NCI-H128 (cell line): ENCODE measurements around the gene KCNAB1.
"Not testable (repeated sequence)": the region's sequence is repeated elsewhere in the genome, so short reads cannot be mapped to it uniquely, and the experiment has no call there.

Experiments
- DNase-seq: peaks from one replicate; lab custom pipeline; 2025; ENCODE audit not compliant: unreplicated experiment; lab: John Stamatoyannopoulos, UW

The KCNAB1 gene

GRCh38 chr3:156558389-156558788 is 438.0 kb downstream of the KCNAB1 start:
- no peak for DNase-seq

GRCh38 chr3:156559321-156559720 is 438.9 kb downstream of the KCNAB1 start:
- DNase-seq: no peak

- DNase-seq: no peak
These were observed 441.2 kb downstream of the KCNAB1 start for GRCh38 chr3:156561533-156561932.

DNA sequence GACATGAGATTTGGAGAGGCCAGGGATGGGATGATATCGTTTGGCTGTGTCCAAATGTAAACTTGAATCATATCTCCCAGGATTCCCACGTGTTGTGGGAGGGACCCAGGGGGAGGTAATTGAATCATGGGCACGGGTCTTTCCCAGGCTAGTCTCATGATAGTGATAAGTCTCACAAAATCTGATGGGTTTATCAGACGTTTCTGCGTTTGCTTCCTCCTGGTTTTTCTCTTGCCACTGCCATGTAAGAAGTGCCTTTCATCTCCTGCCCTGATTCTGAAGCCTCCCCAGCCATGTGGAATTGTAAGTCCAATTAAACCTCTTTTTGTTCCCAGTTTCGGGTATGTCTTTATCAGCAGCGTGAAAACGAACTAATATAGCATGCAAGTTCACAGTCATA is 442.1 kb downstream of the KCNAB1 start:
- not testable (repeated sequence) for DNase-seq

DNA sequence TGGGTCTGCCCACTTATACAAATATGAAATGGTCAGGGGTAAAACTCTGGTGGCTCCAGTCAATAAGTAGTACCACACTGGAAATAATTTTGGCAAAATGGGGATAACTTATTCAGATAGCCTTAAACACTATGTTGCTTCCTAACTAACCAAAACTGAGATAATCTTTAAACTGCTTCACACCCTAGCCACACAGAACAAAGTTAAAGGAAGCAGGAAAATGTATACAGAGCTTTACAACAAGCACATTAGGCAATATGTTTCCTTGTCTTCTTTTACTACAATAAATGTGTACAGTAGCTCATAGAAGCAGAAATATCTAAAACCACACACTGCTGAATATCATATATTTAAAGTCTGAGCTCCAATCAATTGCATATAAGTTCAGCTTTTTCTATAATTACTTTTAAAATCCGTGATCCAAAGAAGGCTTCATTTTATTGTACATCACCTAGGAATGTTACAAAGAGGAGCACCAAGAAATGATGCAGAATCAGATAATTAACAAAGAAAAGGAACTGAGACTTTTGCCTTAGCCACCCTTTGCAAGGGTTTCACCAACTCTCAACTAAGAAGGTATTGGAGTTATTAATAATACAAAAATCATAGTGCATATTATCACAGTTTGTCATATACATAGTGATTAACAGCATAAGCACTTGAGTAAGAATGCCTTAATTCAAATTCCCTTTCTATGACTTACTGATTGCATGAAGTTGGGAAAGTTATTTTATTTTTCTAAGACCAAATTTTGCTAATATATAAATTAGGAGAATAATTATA is 443.7 kb downstream of the KCNAB1 start:
- DNase-seq: no peak

- not testable (repeated sequence) for DNase-seq
These were observed 448.6 kb downstream of the KCNAB1 start for GRCh38 chr3:156569016-156569415.

- DNase-seq: not testable (repeated sequence)
These were observed 449.5 kb downstream of the KCNAB1 start for GRCh38 chr3:156569881-156570280.

- no peak for DNase-seq
These were observed 455.3 kb downstream of the KCNAB1 start for GRCh38 chr3:156575641-156576040.

- no peak for DNase-seq
These were observed 455.7 kb downstream of the KCNAB1 start for GRCh38 chr3:156576051-156576450.

GRCh38 chr3:156576651-156577348 is 456.4 kb downstream of the KCNAB1 start:
- DNase-seq: no peak

DNA sequence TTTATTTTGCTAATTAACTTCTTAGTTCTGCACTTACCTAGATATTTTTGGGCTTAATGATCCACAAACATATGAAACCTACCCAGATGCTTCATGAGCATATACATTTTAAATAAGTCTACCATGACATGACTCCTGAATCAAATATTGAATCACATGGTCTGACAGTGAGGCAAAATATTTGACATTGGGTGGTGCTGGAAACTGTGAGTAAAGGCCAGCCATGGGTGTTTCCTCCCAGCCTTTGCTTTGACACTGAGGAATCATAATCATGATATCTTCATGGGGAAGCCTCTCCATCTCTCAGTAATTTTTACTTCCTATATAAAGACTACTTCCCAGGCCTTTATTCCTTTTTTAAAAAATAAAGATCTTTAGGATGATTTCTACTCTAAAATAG is 457.4 kb downstream of the KCNAB1 start:
- no peak for DNase-seq

- no peak for DNase-seq
These were observed 459.1 kb downstream of the KCNAB1 start for GRCh38 chr3:156579427-156579851.

DNA sequence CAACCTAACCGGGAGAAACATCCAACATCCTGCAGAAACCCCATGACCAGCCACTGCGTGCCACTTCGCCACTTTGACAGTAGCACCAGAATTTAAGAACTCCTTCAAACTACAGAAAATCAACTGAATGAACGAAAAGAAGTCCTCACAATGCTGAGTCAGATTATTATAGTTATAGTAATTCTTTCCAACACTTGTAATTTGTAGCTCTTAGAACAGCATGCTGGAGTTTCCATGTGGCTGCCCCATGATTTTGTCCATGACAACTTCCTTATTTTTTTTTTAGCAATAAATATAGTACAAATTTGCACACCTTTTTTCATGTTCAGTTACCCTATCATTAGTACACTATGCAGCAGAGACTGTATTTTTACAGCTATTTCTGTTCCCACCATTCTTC is 460.7 kb downstream of the KCNAB1 start:
- no peak for DNase-seq

DNA sequence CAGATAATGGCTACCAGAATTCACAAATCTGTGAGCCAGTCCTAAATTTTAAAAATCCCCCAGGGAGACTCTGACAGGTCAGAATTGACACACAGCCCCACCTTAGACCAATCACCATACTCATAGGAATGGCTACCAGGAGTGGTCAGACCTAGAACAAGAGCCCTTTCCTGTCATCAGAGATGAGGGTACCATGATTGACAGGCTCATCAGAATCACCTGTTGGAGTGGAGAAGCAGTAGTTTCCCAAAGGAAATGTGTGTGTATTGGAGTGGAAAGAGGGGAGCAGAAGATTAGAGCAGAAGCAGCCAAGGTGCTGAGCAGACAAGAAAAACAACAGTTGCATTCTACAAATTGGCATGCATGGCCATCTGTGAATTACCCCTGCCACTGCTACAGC is 461.6 kb downstream of the KCNAB1 start:
- no peak for DNase-seq

DNA sequence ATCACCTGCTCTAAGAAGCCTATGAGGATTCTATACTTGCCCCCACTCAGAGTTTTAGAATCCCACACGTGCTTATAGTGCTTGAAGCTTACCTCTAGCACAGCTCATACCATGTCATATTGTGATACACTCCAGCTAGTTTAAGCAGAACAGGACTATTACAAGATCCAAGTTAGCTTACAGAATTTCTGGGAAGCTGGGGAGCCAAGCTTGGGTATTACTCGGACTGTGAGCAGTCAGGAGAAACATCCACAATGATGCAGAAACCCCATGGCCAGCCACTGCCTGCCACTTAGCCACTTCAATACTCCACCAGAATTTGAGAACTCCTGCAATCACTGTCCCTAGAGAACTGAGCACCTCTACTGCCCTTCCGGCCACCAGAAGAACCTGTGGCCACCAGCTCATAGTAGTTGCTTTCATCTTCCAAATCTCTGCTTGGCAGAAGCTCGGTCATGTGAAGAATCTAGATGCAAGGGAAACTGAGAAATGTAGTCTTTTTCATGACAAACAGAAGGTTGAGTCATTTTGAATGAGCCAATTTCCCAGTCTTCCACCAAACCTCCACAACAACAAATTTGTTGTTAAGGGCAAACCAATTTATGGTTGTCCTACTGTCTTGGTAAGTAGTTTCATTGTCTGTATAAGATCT is 462.3 kb downstream of the KCNAB1 start:
- no peak for DNase-seq

DNA sequence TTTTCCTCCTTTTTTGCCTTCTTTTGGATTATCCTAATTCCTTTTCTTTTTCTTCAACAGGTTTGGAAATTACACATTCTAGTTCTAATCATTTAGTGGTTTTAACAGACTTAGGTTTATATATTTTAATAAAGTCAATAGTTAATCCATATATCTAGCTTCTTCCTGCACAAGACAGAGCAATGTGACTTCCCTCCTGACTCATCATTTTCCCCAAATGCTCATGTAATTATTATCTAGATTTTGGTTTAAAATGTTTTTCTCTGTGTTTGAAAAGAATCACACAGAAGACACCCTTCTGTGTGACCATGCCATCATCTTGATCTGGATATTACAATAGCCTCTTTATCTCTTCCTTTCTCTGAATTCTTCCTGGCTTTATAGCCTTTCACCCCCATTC is 463.1 kb downstream of the KCNAB1 start:
- no peak for DNase-seq

GRCh38 chr3:156586905-156587759 is 466.8 kb downstream of the KCNAB1 start:
- DNase-seq: no peak

GRCh38 chr3:156587760-156588069 is 467.3 kb downstream of the KCNAB1 start:
- DNase-seq: no peak
